NCI-H2227 (cell line): ENCODE data around the gene ROCK1.

Experiments used
- DNase-seq: peaks from one replicate; lab custom pipeline; 2025; ENCODE audit not compliant: unreplicated experiment; lab: John Stamatoyannopoulos, UW

Gene ROCK1

DNA sequence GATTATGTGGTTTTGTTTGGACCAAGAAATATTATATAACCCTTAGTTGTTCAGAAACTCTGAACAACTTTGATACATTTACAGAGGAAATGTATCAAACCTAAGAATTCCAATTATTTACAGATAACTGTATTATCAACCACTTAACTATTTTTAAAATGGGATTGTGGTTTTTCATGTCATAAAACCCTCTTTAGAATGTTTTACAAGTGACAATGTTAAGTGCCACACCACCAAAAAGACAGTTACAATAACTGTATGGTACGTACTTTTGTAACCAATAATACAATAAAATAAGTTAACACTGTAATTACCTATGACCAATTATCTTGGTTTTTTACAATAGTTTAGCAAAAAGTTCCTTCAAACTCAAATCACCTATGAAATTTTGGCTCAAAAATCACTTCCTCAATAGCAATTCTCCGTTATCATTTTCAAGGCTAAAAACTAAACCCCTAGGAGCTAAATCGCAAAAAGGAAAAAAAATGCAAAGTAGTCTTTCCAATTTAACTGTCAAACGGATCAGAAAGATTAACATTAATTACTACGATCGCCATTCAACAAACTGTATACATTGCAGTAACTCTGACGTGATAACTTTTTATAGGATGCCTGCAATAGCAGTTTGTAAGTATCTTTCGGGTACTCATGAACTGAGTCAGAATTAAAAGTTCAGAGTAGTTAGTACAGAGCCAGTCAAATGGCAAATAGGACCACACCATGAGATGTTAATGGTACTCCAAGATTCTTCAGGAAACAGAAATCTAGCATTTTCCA lies 1.5 kb downstream of the ROCK1 start:
- no peak for DNase-seq

DNA sequence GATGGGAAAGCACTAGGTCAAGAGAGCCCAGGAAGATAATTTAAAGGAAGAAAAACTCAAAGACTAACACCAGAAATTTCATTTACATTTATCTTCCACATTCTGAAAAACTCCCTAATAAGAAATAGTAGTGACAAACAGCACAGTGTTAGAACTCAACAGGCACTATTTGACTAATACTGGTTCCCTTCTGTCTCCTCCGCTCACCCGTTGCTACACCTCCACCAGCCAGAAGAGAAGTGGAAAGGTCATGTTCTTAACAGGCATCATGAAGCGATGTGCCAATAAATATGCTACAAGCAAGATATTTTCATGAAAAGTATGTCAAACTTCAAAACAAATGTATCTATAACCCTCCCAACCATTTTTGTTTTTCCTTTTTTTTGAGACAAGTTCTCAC lies 5.7 kb downstream of the ROCK1 start:
- DNase-seq, result no peak

DNA sequence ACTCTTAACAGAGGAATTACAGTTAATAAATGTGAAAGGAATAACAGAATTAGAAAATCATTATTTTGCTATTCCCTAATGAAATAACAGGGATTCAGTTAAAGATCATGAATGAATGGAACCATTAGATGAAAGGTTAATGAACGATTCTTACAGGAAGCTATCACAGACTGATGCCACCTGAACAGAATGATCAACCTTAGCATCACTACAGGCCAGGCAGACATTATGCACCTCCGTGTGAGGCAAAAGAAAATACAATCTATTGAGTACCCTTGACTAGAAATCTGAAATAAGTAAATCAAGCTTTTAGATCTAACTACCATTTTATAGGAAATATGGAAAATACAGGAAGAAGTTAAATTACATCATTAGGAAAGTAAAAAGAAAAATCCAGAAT lies 10.4 kb downstream of the ROCK1 start:
- DNase-seq, result no peak

DNA sequence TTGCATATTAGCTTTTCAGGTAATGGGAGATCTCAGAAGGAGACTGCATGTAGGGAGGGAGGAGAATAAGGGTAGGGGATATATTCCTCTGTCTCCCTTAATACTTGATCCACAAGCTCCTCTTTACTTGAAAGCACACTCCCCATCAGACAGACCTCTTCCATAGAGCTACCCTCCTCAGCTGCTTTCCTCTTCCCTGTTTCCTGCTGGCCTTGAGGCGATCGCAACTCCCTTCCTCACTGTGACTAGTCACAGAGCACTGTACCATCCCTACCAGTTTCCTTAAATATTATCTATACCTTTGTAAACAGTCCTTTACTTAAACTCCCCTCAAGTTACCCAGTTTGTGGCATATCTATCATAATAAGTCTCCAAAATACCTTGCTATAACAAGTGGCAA lies 10.9 kb downstream of the ROCK1 start:
- no peak for DNase-seq

DNA sequence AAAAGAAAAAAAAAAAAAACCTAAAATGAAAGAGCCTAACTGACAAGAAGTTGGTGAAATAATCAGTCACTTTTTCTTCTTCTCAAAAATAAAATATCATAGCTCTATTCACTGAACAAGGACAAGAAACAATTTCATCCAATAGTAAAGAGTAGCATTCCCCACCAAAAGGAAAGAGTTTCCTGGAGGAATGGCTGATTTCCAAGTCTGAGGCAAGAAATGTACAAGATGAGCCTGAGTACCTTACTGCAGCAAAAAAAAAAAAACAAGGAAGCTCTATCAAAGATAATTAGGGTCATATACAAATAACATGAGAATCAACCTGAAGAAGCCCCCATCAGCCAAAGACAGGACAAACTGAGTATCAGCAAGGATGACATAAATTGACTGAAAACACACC lies 11.5 kb downstream of the ROCK1 start:
- DNase-seq, result no peak

DNA sequence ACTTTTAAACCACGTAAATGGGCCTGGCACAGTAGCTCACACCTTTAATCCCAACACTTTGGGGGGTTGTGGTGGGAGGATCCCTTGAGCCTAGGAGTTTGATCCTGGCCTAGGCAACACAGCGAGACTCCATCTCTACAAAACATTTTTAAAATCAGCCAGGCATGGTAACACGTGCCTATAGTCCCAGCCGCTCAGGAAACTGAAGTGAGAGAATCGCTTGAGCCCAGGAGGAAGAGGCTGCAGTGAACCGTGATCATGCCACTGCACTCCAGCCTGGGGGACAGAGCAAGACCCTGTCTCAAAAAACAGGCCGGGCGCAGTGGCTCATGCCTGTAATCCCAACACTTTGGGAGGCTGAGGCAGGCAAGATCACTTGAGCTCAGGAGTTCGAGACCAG lies 12.2 kb downstream of the ROCK1 start:
- DNase-seq, result no peak

DNA sequence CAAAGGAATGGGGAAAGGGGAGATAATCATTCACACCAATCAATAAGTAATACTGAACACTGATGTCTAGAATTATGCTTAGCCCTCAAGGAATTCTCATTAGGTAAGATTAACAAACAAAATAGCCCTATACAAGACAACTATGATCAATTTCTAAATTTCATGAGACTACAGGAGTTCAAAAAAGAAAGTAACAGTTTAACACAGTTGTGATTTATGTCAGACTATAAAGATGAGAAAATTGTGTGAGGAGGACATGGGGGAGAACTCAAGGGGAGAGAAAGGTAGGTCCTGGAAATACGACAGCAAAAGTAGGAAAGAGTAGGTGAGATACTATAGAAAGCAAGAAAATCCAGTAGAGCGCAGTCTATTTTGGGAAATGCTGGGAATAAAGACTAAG lies 14.9 kb downstream of the ROCK1 start:
- no peak for DNase-seq

DNA sequence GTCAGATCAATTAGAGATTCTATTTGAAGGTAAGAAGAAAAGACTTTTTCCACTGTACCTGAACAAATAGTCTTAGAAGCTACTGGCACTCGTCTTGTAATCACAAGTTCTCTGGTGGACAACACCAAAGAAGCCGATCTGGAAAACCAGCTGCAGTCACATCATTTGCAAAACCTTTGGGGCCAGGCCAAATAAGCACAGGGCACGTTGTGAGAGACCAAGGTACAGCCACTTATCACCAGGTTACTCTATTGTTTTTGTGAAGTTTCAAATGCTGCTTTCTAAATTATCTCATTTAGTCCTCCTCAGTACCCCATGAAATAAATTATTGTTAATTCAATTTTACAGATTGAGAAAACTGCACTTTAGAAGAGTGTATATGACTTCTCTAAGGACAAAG lies 18.5 kb downstream of the ROCK1 start:
- DNase-seq, result no peak

DNA sequence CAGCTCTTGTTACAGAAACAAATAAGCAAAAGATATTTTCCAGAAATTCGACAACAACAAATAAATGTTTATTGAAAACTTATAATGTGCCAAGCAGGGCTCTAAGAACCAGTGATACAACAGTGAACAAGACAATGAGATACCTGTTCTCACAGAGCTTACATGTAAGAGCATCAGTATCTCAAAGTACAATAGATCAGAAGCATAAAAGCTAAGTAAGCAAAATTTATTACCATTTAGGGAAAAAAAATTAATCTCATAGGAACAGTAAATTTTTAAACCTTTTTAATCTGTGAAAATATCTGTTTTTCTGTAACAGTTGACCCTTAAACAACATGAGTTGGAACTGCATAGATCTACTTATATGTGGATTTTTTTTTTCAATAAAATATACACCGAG lies 20.9 kb downstream of the ROCK1 start:
- no peak for DNase-seq

DNA sequence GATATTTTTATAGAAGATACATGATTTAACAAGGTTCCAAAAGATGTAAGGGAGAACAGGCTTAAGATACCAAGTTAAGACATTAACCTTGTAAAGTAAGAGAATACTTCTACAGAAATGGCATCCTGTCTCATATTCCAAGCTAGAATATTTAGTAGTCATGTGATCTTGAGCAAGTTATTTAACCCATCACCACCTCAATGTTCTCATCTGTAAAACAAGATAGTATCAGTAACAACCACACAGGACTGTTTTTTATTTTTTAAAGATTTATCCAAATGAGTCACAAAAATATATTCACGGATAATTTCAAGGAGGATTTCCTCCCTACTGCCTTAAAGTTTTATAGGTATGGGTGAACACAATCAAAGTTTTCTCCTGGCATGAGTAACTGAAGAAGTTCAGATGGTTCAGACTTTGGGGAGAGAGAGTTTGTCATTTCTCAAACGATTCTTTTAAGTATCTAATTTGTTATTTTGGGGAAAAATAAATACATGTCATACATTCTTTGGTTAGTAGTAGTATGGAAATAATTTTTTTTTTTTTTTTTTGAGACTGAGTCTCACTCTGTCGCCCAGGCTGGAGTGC lies 25.9 kb downstream of the ROCK1 start:
- DNase-seq, result no peak

DNA sequence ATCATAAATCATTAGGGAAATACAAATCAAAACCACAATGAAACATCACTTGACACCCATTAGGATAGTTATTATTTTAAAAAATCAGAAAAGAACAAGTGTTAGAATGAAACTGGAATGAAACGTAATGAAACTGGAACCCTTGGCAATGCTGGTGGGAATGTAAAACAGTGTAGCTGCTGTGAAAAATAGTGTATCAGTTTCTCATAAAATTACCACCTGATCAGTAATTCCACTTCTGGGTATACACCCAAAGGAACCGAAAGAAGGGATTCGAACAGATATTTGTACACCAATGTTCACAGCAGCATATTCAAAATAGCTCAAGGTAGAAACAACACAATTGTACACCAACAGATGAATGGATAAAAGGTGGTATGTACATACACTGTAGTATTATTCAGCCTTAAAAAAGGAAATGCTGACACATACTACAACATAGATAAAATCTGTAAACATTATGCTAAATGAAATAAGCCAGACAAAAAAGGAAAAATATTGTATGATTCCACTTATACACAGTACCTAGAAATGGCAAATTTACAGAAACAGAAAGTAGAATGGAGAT lies 27.0 kb downstream of the ROCK1 start:
- DNase-seq, result no peak

DNA sequence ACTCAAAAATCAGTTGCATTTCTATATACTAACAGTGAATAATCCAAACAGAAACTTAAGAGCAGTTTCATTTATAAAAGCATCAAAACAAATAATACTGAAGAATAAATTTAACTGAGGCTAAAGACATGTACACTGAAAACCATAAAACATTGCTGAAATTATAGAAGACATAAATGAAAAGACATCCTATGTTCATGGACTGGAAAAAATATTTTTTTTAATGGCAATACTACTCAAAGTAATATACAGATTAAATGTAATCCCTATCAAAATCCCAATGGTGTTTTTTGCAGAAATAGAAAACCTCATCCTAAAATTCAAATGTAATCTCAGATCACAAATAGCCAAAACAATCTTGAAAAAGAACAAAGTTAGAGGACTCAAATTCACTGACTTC lies 28.6 kb downstream of the ROCK1 start:
- DNase-seq, result no peak

DNA sequence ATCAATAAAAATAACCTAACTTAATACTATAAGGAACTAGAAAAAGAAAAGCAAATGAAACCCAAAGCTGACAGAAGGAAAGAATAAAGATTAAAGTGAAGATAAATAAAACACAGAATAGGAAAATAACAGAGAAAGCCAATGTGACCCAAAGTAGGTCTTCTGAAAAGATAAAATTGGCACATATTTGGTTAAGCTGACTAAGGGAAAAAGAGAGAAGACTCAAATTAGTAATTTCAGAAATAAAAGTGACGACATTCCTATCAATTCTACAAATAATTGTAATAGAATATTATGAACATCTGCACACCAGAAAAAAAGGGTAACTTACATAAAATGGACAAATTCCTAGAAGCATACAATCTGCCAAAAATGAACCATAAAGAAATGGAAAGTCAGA lies 30.2 kb downstream of the ROCK1 start:
- DNase-seq, result no peak

DNA sequence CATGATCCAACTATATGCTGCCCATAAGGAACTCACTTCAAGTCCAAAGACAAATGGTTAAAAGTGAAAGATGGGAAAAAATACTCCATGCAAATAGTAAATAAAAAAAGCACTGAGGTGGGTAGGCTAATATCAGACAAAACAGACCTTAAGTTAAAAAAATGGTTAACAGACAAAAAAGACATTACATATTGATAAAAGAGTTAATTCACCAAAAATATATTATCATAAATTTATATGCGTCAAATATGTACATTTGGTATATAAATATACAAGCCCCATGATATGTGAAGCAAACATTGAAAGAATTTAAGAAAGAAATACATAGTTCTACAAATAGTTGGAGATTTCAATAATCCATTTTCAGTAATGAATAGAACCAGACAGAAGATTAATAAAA lies 31.0 kb downstream of the ROCK1 start:
- DNase-seq, result no peak

DNA sequence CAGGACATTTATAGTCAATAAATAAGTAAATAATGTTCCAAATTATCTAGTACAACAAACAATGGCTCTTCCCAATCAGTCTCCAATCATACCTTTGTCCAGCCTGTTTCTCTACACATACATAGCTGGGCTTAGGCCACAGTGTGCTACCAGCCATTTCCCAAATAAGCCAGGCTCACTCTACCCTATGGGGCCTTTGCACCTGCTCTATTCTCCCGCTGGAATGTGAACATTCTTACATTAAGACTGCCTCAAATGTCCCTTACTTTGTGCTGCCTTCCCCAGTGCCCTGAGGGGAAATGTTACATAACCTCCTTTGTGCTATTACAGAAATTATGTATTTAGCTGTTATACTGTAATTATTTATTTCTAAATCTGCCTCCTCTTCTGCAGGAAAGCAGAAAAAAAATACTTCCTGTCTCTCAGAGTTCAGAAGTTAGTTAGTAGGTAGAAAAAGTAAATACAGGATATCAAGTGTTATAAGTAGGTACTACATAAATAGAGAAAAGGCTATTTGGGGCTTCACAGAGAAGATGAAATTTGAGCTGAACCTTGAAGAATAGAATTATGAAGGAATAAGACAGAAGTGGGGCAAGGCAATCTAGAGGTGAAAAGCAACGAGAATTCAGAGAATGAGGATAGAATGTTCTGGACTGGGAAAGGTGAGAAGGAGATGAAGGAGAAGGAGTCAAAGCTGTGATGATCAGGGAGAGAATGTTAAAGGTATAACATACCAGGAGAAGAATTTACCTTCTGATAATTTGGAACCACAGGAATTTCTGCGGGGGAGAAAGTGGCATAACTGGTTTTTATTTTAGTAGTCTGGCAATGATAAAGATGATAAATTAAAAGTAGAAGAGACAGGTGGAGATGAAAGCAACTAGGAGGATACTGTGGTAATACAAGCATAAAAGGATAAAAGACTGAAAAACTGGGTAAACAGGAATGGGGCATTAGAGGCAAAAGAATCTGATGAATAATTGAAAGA lies 37.0 kb downstream of the ROCK1 start:
- DNase-seq, result no peak

DNA sequence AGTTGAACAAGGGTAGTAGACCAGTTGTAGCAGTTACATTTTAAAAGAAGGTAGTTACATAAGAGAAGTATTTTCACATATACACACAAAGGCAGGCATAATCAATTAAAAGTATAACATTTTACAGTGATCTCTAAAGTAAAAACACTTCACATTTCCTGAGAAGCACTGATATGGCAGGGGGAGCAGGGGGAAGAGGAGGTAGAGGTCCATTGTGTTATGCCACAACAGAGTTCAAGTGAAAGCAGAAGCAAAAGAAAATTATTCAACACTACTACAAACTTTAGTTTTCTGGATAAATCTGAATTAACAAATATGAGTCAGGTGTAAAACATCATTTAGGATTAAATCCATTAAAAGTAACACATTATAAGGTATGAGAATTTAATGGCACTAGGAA lies 38.4 kb downstream of the ROCK1 start:
- DNase-seq, result no peak

DNA sequence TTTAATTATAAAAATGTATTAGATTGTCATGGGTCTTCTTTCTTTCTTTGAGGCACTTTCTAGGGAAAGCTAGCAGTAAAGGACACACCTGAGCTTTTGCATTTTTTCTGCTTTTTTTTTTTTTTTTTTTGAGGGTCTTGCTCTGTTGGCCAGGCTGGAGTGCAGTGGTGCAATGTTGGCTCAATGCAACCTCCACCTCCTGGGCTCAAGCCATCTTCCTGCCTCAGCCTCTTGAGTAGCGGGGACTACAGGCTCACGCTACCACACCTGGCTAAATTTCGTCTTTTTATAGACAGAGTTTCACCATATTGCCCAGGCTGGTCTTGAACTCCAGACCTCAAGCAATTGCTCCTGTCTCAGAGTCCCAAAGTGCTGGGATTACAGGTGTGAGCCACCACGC lies 40.5 kb downstream of the ROCK1 start:
- no peak for DNase-seq

DNA sequence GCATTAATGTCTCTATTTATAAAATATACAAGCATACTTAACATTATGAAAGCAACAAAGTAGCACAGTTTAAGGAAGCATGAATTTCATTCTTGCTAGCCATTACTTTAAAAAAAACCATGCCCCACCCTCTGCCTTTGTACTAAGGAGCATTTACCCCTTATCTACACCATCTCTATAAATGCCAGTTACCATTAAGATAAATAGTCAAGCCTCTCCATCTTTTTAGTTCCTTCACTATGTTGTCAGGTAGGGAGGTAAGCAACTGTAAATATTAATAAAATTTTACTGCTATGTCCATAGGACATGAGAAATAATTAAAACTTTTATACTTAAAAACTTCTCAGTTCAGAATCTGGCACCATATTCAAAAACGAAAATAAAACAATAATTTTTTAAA lies 42.1 kb downstream of the ROCK1 start:
- DNase-seq, result no peak

DNA sequence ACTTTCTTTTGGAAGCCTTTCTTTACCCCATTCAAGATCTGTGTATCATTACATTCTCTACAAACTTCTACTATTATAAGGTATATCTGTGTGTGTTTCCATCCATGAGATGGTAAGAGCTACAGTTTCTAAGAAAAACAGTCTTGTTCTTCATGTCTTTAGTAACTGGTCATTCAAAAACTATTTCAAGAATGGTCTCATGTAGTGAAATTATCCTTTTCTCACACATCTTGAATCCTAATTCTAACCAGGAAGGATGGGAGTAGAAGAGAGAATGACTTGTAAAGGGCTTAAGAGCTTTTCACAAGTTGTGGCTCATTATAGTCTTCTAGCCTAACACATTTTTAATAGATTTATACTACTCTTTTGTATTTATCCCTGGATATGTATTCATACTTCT lies 47.3 kb downstream of the ROCK1 start:
- DNase-seq, result no peak

DNA sequence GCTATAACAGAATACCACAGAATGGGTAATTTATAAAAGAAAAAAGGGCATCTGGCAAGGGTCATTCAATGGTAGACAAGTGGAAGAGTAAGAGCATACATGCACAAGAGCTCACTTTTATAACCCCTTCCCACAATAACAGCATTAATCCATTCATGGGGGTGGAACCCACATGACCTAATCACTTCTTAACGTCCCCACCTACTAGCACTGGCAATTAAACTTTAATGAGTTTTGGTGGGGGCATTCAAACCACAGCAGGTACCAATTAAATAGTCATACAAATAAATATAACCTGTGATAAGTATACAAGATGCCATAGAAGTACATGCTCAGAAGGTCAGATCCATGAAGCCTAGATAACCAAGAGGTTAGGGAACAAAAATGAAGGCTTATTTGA lies 48.6 kb downstream of the ROCK1 start:
- no peak for DNase-seq

DNA sequence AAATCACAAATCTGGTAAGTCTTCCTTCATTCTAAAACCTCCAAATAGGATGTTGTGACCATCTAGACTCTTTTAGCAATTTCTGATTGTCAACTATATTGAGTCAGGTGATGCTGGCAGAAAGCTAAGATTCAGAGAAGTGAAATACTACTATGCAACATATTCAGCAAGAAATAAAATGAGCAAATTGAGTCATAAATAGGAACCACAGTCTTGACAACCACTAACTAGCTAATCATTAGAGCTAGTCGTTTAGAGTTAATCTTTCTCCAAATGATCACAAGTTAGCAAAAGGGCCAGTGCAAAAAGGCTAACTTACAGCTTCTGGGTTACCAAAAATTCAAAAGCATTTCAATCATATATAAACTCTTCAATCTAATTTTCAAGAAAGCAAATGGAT lies 54.5 kb downstream of the ROCK1 start:
- no peak for DNase-seq

DNA sequence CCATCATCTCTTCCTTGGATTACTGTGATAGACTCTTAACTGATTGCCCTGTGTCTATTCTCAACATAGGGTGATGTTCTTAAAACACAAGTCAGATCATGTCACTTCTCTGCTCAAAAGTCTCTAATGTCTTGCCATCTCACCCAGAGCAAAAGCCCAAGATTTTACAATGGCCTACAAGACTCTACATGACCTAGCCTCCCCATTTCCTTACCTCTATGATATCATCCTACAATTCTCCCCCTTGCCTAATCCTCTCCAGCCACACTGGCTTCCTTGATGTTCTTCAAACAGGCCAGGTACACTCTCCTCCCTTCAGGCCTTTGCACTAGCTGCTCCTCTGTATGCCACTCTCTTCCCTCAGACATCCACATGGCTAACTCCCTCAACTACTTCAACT lies 55.1 kb downstream of the ROCK1 start:
- no peak for DNase-seq
